ENCODE measurements around the gene GATA5.

The GATA5 gene, protein sequence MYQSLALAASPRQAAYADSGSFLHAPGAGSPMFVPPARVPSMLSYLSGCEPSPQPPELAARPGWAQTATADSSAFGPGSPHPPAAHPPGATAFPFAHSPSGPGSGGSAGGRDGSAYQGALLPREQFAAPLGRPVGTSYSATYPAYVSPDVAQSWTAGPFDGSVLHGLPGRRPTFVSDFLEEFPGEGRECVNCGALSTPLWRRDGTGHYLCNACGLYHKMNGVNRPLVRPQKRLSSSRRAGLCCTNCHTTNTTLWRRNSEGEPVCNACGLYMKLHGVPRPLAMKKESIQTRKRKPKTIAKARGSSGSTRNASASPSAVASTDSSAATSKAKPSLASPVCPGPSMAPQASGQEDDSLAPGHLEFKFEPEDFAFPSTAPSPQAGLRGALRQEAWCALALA

DNA sequence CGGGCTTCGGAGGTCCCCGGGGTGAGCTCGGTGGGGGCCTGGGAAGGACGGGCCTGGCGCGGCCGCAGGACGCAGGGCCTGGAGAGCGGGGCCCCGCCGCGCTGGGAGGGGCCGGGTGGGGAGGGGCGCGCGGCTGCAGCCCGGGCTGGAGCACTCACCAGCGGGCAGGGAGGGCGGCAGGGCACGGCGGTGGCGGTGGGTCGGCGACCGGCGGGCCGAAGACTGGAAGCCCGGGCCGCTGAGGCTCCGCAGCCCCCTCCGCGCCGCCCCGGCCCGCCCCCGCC lies at the start of gene GATA5:
TSS of gene GATA5 (minus strand) at position 224 of the 284 bp plus-strand sequence. CDS start 474 bp downstream, outside the sequence.
- ChIA-PET CTCF (no interaction called here), POLR2A (no interaction called here)
- TF ChIP-seq LEF1 (IDR thresholded peaks at IDR 0.05; ENCODE audit: borderline replicate concordance) (no peak), FOXK2 (IDR thresholded peaks at IDR 0.05) (no peak), FOXA1 (IDR thresholded peaks at IDR 0.05) (no peak), FOXM1 (IDR thresholded peaks at IDR 0.05; ENCODE audit: borderline replicate concordance) (no peak), SUZ12 (IDR thresholded peaks at IDR 0.05) (no peak)
- peak; percentile 31 for DNase-seq (ENCODE audit: extremely low spot score)

DNA sequence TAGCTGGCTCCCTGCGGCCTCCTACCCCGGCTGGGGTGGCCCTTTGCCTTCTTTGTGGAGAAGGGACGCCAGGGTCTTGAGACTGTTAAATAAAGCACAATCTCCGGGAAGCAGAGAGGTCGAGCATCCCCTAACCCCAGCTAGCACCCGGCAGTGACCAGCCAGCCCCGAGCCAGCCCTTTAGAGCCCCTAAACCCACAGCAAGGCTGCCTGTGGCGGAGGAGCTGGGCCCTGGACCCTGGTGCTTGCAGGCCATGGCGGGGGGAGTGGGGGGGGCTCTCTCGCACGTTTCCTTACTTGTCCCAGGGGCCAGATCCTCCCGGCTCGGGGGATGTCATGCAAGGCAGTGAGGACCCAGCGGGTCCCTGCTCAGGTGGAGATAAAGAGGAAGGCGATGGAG lies 49.2 kb upstream of the GATA5 start:
- ChIA-PET POLR2A (no interaction called here), CTCF (interaction anchor here (0.8 kb wide), 1 partner anchor 15 kb away, joined by 3 read pairs; no protein-coding TSS in a partner anchor)
- TF ChIP-seq LEF1 (IDR thresholded peaks at IDR 0.05; ENCODE audit: borderline replicate concordance) (no peak), BHLHE40 (IDR thresholded peaks at IDR 0.05; ENCODE audit: borderline replicate concordance) (no peak)
- no peak for DNase-seq (ENCODE audit: extremely low spot score)

DNA sequence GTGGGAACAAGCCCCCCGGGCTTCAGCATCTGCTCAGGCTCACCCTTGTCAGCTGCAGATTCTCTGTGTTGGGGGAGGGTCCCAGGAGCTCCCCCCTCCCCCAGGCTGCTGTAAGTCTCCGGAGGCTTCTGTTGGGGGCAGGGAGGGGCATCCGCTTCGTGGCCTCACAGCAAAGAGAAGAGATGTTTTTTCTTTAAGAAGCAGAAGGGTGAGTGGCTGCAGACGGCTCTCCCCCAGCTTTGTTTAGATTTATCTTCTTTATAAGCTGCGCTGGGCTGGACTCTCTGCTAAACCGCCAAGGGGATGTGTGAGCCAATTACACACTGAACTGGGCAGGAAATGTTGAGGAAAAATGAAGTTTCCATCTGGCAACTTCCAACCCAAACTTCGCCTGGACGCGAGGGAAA lies 48.7 kb upstream of the GATA5 start:
- no peak for DNase-seq (ENCODE audit: extremely low spot score)
- ChIA-PET CTCF (no interaction called here), POLR2A (no interaction called here)
- TF ChIP-seq ELF4 (IDR thresholded peaks at IDR 0.05), result no peak
- no peak for TF ChIP-seq FOXA1 (IDR thresholded peaks at IDR 0.05)
- no peak for TF ChIP-seq SUZ12 (IDR thresholded peaks at IDR 0.05)
- TF ChIP-seq LEF1 (IDR thresholded peaks at IDR 0.05; ENCODE audit: borderline replicate concordance), result no peak
- TF ChIP-seq FOXM1 (IDR thresholded peaks at IDR 0.05; ENCODE audit: borderline replicate concordance), result no peak
- no peak for TF ChIP-seq HDGF (IDR thresholded peaks at IDR 0.05; ENCODE audit: borderline replicate concordance)
- TF ChIP-seq CTBP1 (IDR thresholded peaks at IDR 0.05; ENCODE audit: borderline replicate concordance), result no peak
- TF ChIP-seq SP1 (IDR thresholded peaks at IDR 0.05), result no peak
- TF ChIP-seq FOXK2 (IDR thresholded peaks at IDR 0.05), result no peak
- TF ChIP-seq NFRKB (IDR thresholded peaks at IDR 0.05), result no peak
- no peak for TF ChIP-seq ZNF384 (IDR thresholded peaks at IDR 0.05)
- TF ChIP-seq, protein P1, sequence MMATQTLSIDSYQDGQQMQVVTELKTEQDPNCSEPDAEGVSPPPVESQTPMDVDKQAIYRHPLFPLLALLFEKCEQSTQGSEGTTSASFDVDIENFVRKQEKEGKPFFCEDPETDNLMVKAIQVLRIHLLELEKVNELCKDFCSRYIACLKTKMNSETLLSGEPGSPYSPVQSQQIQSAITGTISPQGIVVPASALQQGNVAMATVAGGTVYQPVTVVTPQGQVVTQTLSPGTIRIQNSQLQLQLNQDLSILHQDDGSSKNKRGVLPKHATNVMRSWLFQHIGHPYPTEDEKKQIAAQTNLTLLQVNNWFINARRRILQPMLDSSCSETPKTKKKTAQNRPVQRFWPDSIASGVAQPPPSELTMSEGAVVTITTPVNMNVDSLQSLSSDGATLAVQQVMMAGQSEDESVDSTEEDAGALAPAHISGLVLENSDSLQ (IDR thresholded peaks at IDR 0.05), result no peak
- TF ChIP-seq BHLHE40 (IDR thresholded peaks at IDR 0.05; ENCODE audit: borderline replicate concordance), result no peak
- no peak for TF ChIP-seq TARDBP (IDR thresholded peaks at IDR 0.05)

DNA sequence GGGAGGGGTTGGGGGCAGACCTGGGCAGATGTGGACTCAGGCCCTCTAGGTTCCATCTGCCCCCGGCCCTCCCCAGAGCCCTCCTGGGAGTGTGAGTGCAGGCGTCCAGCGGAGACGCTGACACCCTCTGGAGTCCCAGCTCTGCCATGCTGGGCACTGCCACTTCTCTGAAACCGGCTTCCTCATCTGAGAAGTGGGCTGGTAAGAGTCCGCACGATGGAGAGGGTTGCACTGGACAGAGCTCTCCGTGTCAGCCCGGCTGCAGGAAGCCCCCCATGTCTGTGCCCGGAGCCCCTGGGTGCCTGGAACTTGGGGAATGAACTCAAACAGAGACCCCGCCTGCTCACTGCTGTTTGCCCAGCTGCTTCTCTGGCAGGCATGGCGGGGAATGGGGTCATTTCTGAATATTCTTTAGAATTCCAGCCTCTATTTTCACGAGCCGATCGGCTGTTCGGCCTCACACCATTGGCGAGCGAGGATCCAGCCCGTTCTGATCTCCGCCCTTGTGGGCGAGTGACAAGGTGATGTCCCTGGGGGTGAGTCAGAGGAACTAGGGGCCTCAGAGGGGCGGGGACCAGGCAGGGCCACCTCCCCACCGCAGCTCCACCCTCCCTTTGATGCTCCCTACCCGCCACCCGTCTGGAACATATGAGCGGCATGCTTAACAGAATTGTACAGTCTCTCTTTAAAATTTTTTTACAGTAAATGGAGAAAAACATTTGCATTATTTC lies 47.8 kb upstream of the GATA5 start:
- no peak for DNase-seq (ENCODE audit: extremely low spot score)
- ChIA-PET CTCF (no interaction called here), POLR2A (no interaction called here)
- TF ChIP-seq FOXA1 (IDR thresholded peaks at IDR 0.05) (no peak), NFRKB (IDR thresholded peaks at IDR 0.05) (no peak), HDGF (IDR thresholded peaks at IDR 0.05; ENCODE audit: borderline replicate concordance) (no peak)

DNA sequence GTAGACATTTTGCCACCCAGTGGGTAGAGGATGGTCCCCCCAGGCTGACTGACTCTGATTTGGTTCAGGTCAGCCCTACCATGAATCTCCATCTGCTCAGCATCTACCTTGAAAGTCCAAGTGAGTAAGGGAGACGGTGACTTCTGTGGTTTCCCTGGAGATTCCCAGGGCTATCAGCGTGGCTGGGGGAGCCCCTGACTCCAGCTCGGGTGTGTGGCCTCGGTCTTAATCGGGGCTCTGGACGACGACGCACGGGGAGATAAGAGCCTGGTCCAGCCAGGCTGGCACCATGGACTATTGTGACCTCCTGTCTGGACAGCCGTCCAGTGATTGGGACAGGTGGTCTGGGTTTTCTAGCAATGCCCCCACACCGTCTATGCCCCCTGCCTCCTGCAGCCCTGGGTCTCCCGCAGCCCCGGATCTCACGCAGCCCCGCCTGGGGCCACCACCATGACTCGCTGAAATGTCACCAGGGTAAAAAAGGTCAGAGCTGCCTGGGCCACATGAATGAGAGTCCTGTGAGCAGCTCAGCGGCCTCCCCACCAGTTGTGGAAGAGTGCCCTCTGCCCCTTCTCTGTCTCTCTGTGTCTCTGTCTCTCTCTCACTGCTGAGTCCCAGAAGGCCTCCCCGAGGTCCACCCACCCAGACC lies 47.1 kb upstream of the GATA5 start:
- ChIA-PET CTCF (interaction anchor here (1.2 to 1.3 kb wide), 2 partner anchors 18 to 120 kb away, joined by 4 to 5 read pairs; no protein-coding TSS in a partner anchor), POLR2A (no interaction called here)
- no peak for DNase-seq (ENCODE audit: extremely low spot score)
- TF ChIP-seq LEF1 (IDR thresholded peaks at IDR 0.05; ENCODE audit: borderline replicate concordance), result no peak
- no peak for TF ChIP-seq CTBP1 (IDR thresholded peaks at IDR 0.05; ENCODE audit: borderline replicate concordance)
- no peak for TF ChIP-seq BHLHE40 (IDR thresholded peaks at IDR 0.05; ENCODE audit: borderline replicate concordance)
- no peak for TF ChIP-seq SP1 (IDR thresholded peaks at IDR 0.05)
- TF ChIP-seq TARDBP (IDR thresholded peaks at IDR 0.05), result no peak
- no peak for TF ChIP-seq FOXK2 (IDR thresholded peaks at IDR 0.05)
- no peak for TF ChIP-seq FOXA1 (IDR thresholded peaks at IDR 0.05)
- no peak for TF ChIP-seq ZNF384 (IDR thresholded peaks at IDR 0.05)
- TF ChIP-seq SUZ12 (IDR thresholded peaks at IDR 0.05), result no peak
- no peak for TF ChIP-seq NFRKB (IDR thresholded peaks at IDR 0.05)
- no peak for TF ChIP-seq L3MBTL2 (conservative IDR thresholded peaks at IDR 0.05)
- no peak for TF ChIP-seq FOXM1 (IDR thresholded peaks at IDR 0.05; ENCODE audit: borderline replicate concordance)
- TF ChIP-seq ELF4 (IDR thresholded peaks at IDR 0.05), result no peak
- TF ChIP-seq, protein P1 (IDR thresholded peaks at IDR 0.05), result no peak
- TF ChIP-seq ARNT (IDR thresholded peaks at IDR 0.05), result no peak
- TF ChIP-seq HDGF (IDR thresholded peaks at IDR 0.05; ENCODE audit: borderline replicate concordance), result no peak

DNA sequence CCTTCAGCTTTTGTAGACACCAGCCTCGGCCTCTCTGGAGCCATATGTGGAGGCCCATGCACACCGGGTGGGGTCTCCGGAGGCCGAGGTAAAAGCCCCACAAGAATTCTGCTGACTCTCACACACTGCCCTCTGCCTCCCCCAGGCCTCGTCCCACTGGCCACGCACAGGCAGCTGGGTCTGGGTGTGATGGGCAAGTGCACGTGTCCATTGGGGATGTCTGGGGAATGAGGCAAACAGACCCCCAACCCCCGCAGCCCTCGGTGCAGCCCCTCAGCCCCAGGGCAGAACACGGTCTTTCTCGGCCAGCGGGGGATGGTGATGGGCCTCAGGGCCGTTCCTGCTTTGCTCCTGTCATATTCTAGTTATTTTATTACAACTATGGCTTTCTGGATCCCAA lies 44.0 kb upstream of the GATA5 start:
- ChIA-PET CTCF (no interaction called here), POLR2A (no interaction called here)
- DNase-seq (ENCODE audit: extremely low spot score), result no peak
- TF ChIP-seq ZNF384 (IDR thresholded peaks at IDR 0.05) (no peak), TARDBP (IDR thresholded peaks at IDR 0.05) (no peak)

DNA sequence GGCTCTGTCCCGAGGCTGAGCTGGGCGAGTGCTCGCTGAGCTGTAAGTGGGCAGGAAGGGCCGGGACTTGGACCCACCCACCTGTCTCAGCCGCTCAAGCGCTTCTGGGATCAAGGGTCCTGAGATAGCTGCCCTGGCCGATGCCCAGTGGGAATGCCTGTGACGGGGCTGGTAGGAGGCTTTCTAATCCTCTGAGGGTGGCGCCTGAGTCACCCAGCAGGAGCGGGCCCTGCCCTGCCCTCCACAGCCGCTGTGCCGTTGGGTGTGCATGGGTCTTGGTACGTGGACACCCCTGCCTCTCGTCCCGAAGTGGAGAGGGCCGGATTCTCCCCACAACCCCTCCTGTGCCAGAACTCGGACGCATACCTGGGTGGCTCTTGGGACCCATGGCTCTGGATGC lies 43.1 kb upstream of the GATA5 start:
- ChIA-PET CTCF (no interaction called here), POLR2A (no interaction called here)
- DNase-seq (ENCODE audit: extremely low spot score), result no peak
- TF ChIP-seq SP1 (IDR thresholded peaks at IDR 0.05) (no peak), TARDBP (IDR thresholded peaks at IDR 0.05) (no peak), BHLHE40 (IDR thresholded peaks at IDR 0.05; ENCODE audit: borderline replicate concordance) (no peak), ZNF384 (IDR thresholded peaks at IDR 0.05) (no peak), LEF1 (IDR thresholded peaks at IDR 0.05; ENCODE audit: borderline replicate concordance) (no peak), SUZ12 (IDR thresholded peaks at IDR 0.05) (no peak), CTBP1 (IDR thresholded peaks at IDR 0.05; ENCODE audit: borderline replicate concordance) (no peak), NFRKB (IDR thresholded peaks at IDR 0.05) (no peak), ARNT (IDR thresholded peaks at IDR 0.05) (no peak), FOXM1 (IDR thresholded peaks at IDR 0.05; ENCODE audit: borderline replicate concordance) (no peak), HDGF (IDR thresholded peaks at IDR 0.05; ENCODE audit: borderline replicate concordance) (no peak), L3MBTL2 (conservative IDR thresholded peaks at IDR 0.05) (no peak), FOXK2 (IDR thresholded peaks at IDR 0.05) (no peak), ELF4 (IDR thresholded peaks at IDR 0.05) (no peak), FOXA1 (IDR thresholded peaks at IDR 0.05) (no peak)
- TF ChIP-seq, protein P1 (IDR thresholded peaks at IDR 0.05), result no peak

Measured in HEK293T (cell line).